Kasumi-1 (cell line): Measurements from ENCODE around the gene SETD6.
"Not testable (repeated sequence)": the region's sequence is repeated elsewhere in the genome, so short reads cannot be mapped to it uniquely, and the experiment has no call there.

ENCODE experiments used
- DNase-seq, 2 experiments: peaks; one replicate each; lab custom pipeline; 2025; lab: John Stamatoyannopoulos, UW

SETD6 gene

GRCh38 chr16:58515125-58515870 is at the start of gene SETD6:
Gene SETD6, plus strand, starts transcription at chr16:58515517. Its CDS starts 21 bp downstream, at chr16:58515538.
- DNase-seq: peak; percentile 61 to 74

- DNase-seq: no peak
Measured at GRCh38 chr16:58465817-58466216, 49.5 kb upstream of the SETD6 start.

GRCh38 chr16:58466396-58466795 is 48.9 kb upstream of the SETD6 start:
- DNase-seq: no peak

- DNase-seq: no peak
Measured at GRCh38 chr16:58467905-58468304, 47.4 kb upstream of the SETD6 start.

- no peak for DNase-seq
Measured at GRCh38 chr16:58471209-58471975, 43.9 kb upstream of the SETD6 start.

GRCh38 chr16:58472266-58472665 is 43.1 kb upstream of the SETD6 start:
- DNase-seq: no peak

GRCh38 chr16:58472827-58473226 is 42.5 kb upstream of the SETD6 start:
- DNase-seq: no peak

- no peak for DNase-seq
Measured at GRCh38 chr16:58474296-58474695, 41.0 kb upstream of the SETD6 start.

- no peak for DNase-seq
Measured at GRCh38 chr16:58475091-58475619, 40.2 kb upstream of the SETD6 start.

GRCh38 chr16:58476791-58477190 is 38.5 kb upstream of the SETD6 start:
- no peak for DNase-seq

- DNase-seq: no peak
Measured at GRCh38 chr16:58478427-58478826, 36.9 kb upstream of the SETD6 start.

GRCh38 chr16:58481226-58481869 is 34.0 kb upstream of the SETD6 start:
- no peak for DNase-seq

GRCh38 chr16:58481931-58482330 is 33.4 kb upstream of the SETD6 start:
- no peak for DNase-seq

- no peak for DNase-seq
Measured at GRCh38 chr16:58485184-58485887, 30.0 kb upstream of the SETD6 start.

GRCh38 chr16:58487566-58488351 is 27.6 kb upstream of the SETD6 start:
- peak; percentile 71 to 79 for DNase-seq

GRCh38 chr16:58488531-58488930 is 26.8 kb upstream of the SETD6 start:
- no peak for DNase-seq

- no peak for DNase-seq
Measured at GRCh38 chr16:58490065-58490464, 25.3 kb upstream of the SETD6 start.

GRCh38 chr16:58490539-58490938 is 24.8 kb upstream of the SETD6 start:
- DNase-seq: not testable (repeated sequence)

GRCh38 chr16:58492066-58492465 is 23.3 kb upstream of the SETD6 start:
- no peak for DNase-seq

GRCh38 chr16:58492735-58493134 is 22.6 kb upstream of the SETD6 start:
- peak in 1 of 2 experiments; percentile 34 for DNase-seq
